HG03175 (cell line): ENCODE data around the gene ENPP6.
"Not testable (repeated sequence)": the region's sequence is repeated elsewhere in the genome, so short reads cannot be mapped to it uniquely, and the experiment has no call there.

Experiments
- ATAC-seq: cut with Tn5 transposase; IDR thresholded peaks from one replicate; pipeline ENCODE4 v1.9.1; 2021; ENCODE audit warnings: mild to moderate bottlenecking, moderate library complexity; ENCODE audit not compliant: unreplicated experiment

Gene ENPP6

DNA sequence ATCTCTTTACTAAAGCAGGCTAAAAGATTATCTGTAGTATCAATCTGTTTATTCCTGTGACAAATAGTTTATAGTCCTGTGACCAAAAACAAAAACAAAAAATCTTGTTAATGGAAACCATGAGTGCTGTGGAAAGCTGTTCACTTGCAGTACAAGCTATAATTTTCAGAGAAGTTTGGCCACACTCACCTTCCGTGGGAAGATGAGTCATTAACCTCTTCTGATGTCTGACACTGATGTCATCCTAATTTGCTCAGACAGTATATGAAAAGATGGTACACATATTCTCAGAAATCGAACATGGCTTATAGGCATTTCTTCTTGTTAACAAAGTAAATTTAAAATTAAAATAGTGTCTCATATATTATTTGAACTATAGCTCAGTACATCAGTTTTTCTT is 19.9 kb upstream of the ENPP6 start:
- ATAC-seq = no peak

DNA sequence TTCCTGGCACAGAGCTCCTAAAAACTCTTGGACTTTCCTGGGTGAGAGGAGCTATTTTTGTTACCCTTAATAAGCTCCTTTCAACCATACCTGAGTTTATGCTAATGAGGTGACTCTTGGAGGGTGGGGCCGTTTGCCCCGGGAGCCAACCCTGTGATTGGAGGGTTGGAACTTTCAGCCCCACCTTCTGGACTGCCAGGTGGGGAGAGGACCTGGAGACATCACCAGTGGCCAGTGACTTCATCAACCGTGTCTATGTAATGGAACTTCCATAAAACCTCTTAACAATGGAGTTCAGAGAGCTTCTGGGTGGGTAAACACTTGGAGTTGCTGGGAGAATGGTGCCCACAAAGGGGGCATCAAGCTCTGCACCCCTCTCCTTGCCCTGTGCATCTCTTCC is 17.9 kb upstream of the ENPP6 start:
- no peak for ATAC-seq

DNA sequence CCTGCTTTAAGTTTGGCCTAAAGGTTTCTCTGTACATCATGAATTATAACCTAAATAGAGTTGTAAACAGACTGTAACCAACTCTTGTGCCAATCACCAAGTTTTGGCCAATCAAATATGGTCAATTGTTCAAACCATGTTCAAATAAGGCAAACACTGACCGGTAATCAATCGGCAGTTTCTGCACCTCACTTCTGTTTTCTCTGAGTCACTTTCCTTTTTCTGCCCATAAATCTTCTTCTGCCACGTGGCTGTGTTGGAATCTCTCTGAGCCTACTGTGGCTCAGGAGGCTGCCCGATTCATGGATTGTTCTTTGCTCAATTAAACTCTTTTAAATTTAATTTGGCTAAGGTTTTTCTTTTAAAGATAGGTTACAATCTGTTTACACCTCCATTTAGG is 16.5 kb upstream of the ENPP6 start:
- no peak for ATAC-seq

DNA sequence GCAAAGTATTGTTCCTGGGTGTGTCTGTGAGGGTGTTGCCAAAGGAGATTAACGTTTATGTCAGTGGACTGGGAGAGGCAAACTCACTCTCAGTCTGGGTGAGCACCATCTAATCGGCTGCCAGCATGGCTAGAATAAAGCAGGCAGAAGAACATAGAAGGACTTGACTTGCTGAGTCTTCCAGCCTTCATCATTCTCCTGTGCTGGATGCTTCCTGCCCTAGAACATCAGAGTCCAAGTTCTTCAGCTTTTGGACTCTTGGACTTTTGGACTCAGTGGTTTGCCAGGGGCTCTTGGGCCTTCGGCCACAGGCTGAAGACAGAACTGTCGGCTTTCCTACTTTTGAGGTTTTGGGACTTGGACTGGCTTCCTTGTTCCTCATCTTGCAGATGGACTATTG is 15.3 kb upstream of the ENPP6 start:
- ATAC-seq = no peak

DNA sequence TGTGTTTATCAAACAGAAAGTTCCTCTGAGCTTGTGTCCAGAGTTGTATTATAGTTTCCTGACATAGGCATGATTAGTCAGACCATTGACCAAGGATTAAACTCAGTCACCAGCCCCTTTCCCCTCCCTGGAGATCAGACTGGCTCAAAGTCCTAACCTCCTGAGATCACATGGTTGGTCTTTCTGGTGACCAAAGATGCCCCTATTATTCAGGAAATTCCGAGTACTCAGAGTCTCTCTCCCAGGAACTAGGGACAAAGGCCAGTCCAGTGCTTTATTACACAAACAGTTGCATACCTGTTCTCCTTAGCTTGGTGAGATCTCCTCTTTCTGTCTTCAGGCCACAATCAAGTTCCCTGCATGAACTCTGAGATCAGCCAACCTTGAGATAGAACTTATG is 14.5 kb upstream of the ENPP6 start:
- no peak for ATAC-seq

DNA sequence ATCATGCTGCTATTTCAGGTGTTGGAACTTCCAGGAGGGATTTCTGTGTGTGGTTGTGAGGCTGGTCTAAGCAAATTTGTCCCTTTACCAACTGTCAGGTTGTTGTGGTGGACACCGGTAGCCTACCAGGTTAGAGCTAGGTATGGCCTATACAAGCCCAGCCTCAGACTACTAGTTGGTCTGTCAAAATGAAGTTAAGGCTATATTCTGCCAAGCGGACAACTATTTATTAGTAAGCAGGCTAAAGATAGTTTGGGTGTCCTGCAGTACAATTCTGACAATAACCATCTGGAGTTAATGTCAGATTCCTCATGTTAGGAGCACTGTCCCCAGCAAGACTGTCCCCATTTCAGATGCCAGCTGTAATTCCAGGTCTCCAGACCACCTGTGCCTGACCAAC is 13.9 kb upstream of the ENPP6 start:
- no peak for ATAC-seq

DNA sequence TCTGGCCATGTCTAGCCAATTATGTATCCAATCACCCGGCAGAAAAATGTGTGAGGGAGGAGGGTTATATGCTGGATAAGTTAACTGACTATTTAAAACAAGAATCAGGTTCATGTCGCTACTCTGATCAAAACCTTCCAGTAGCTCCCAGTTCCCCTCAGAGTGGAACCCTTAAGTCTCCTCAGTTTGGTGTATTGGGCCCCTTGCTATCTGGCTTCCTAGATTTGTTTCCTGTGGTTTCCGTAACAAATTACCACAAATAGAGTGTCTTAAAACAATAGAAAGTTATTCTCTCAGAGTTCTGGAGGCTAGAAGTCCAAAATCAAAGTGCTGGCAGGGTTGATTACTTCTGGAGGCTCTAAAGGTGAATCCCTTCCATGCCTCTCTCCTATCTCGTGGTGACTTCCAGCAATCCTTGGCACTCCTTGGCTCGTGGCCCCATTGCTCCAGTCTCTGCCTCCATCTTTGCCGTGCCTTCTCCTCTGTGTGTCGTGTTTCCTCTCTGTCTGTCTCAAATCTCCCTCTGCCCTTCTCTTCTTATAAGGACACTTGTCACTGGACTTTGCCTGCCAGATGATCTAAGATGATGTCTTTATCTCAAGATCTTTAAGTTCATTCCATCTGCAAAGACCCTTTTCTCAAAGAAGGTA is 10.5 kb upstream of the ENPP6 start:
- ATAC-seq = no peak

DNA sequence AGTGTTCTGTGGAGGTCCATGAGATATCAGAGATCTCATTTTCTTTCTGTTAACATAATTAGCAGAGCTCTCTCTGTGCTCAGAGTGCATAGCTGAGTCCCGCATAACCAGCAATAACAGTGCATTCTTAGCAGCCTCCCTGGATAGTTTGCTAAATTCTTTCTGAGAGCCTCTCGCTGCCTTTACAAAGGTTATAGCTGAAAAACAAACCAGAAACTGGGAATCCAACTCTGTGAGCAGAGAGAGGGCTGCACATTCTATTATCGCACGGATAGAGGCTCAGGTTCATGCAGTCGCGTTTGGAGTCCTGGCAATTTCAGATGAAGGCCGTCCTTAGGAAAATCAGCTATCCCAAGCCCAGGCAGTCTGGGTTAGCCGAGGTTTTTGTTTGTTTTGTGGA is 1.2 kb downstream of the ENPP6 start:
- no peak for ATAC-seq

DNA sequence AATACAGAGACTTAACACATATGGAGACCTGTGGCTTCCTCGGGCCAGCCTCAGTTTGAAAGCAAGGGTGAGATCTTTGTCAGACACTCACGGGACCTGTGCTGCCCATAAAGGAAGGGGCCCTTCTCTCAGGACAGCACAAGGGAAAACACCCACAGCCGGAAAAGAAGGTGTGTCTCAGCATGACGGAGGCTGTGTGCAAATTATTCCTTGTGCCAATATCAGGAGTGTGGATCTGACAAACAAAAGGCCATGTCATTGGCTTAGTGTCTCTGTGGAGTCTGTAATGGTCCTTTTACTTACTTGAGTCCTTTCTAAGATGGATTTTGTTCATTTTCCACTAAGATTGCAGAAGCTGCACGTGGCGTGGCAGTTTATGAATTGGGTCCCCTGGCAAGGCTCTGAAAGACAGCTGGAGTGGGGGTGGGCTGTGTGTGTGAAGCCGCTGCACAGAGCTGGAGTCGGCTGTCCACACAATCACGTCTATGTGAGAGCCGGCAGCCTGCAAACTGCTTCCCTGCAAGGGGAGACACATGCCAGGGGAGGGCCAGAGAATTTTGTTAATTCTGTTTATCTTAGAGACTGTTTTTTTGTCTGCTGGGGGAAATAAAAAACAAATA is 1.9 kb downstream of the ENPP6 start:
- no peak for ATAC-seq

DNA sequence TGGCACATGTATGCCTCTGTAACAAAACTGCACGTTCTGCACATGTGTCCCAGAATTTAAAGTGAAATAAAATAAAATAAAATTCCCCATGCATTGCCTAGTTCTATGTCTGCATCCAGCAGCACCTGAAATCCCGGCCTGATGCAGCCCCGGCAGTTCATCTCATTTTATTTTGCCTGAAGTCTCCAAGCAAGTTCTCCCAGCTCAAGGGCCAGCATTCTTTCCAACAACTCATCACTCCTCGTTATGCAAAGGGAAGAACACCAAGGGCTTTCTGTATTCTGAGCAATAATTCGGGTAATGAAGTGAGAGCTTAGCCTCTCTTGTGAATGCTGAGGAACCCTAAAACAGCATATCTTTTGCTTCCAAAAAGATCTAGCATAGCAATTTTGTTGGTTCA is 2.7 kb downstream of the ENPP6 start:
- ATAC-seq = no peak

DNA sequence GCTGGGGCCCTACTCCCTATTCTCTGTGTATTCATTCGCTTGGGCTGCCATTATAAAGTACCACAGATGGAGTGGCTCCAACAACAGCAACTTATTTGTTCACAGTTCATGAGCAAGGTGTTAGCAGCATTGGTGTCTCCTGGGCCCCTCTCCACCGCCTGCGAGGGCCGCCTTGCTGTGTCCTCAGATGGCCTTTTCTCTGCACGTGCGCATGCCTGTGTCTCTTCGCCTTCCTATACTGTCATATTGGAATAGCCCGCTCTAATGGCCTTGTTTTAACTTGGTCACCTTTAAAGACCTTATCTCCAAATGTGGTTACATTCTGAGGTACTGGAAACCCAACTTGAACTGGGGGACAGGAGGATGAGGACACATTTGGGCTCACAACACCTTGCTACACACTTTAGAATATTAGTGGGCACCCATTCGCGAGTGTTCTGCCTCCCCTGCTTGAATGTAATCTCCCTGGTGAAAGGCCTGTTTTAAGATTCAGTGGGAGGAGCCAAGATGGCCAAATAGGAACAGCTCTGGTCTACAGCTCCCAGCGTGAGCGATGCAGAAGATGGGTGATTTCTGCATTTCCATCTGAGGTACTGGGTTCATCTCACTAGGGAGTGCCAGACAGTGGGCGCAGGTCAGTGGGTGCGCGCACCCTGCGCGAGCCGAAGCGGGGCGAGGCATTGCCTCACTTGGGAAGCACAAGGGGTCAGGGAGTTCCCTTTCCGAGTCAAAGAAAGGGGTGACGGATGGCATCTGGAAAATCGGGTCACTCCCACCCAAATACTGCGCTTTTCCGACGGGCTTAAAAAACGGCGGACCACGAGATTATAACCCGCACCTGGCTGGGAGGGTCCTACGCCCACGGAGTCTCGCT is 9.7 kb downstream of the ENPP6 start:
- ATAC-seq = not testable (repeated sequence)

DNA sequence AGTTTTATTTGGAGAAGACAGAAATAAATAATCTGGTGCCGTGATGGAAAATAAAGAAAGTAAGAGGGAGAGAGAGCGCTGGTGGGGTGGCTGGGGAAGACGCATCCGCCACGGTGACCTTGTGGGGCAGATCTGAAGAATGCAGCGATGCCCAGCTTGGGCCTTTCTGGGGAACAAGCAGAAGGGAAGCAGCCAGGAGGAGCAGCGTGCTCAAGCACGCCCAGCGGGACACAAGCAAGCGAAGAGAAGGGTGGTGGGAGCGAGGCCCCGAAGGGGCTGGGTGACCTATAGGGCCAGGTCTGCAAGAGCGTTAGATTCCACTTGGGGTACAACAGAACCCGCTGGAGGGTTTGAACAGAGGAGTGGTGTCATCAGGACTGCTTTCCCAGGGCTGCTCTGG is 12.4 kb downstream of the ENPP6 start:
- no peak for ATAC-seq

DNA sequence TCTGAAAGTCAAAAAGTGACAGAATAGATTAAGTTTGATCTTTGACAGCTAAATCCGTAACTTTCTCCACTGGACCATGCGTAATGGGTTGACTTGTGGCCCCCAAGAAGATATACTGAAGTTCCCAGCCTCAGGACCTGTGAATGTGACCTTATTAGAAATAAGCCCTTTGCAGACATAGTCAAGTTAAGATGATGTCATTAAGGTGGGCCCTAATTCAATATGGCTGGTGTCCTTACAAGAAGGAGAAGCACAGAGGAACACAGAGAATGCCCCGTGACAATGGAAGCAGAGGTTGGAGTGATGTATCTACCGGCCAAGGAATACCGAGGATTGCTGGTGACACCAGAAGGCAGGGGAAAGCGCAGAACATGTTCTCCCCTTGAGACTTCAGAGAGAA is 14.4 kb downstream of the ENPP6 start:
- no peak for ATAC-seq

DNA sequence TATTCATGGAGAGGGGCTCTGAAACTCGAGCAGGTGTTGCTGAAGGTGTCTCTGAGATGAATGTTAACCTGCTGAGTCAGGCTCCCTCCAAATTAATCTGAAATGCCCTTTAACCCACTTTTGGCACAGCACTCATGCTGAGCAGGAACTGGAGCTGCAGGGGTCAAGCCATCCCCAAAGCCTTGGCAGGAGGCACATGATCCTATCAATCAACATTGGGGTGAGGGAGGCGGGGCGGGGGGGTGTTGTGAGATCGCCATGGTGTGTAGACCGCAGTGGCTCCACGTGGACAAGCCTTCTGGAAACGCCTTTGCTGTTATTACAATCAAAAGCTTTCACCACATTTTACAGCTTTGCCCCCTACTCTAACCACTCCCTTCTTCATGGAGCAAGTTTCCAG is 16.5 kb downstream of the ENPP6 start:
- ATAC-seq = no peak

DNA sequence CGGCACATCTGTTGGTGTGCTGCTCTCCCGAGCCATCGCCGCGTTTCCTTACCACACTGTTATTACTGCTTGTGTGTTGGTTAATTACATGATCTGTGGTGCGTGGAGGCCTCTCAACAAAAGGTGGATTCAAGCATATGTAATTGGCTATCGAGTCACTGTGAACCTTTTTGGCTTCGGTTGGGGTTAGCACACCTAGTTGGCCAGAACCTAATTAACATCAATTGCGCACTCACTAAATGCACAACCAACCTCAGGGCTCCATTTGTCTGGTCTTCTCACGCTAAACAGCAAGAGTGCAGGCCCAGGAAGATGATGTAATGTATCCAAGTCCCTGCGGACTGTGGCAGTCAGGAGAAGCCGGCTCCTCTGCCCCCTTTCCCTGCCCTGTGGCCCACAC is 17.4 kb downstream of the ENPP6 start:
- ATAC-seq = no peak

DNA sequence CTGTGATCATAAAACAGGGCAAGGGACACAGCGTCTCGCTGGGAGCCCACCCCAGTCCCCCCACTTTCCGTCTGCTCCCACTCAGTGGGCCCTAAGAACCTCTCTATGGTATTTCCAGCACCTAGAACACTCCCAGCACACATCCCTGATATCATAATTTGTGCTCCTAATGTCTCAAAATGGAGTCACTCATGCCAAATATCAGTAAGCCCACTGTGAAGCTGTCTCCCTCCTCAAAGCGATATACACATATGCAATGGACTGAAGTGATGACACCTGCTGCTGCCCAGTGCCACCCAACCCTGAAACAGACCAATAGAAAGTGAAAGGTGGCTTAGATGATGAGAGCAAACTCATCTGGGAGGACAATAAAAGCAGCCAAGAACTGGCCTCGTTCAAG is 17.9 kb downstream of the ENPP6 start:
- ATAC-seq = no peak

DNA sequence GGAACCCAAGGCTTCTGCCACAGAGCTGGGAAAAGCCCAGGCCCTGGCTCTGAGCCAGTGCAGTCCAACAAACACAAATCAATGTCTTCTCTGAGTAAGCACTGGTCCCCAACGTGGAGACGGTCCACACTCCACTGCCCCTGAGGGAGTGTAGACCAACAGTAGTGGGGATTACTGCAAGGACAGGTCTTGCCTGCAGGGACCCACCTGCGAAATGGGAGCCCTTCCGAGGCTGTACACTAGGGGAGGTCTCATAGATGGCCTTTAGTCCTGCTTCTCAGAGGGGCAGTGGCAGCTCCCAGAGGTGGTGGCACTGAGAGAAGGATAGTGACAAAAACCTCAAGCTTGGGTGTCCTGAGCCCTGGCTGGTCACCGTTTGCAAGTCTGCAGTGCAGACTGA is 19.5 kb downstream of the ENPP6 start:
- no peak for ATAC-seq

DNA sequence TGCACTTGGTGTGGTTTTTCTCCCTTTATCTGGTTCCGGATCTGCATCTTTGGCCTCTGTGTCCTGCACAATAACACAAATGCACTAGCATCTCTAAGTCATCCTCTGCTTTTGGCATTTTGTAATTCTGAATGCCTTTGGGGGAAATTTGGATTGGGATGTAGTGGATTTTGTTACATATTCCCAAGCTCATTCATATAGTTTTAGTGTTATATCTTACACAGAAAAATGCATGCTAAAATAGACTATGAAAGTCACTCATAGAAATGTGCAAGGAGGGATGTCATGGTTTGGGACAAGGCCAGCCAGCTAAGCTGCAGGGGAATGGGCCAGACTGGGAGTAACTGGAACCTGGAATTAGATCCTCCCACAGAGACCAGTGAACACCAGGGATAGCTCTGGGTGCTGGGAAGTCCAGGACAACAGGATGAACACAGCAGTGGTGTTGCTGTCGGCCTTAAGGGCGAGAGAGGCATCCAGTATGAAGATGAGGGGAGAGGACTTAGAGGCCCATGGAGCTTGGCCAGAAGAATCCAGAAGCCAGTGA is 20.1 kb downstream of the ENPP6 start:
- no peak for ATAC-seq

DNA sequence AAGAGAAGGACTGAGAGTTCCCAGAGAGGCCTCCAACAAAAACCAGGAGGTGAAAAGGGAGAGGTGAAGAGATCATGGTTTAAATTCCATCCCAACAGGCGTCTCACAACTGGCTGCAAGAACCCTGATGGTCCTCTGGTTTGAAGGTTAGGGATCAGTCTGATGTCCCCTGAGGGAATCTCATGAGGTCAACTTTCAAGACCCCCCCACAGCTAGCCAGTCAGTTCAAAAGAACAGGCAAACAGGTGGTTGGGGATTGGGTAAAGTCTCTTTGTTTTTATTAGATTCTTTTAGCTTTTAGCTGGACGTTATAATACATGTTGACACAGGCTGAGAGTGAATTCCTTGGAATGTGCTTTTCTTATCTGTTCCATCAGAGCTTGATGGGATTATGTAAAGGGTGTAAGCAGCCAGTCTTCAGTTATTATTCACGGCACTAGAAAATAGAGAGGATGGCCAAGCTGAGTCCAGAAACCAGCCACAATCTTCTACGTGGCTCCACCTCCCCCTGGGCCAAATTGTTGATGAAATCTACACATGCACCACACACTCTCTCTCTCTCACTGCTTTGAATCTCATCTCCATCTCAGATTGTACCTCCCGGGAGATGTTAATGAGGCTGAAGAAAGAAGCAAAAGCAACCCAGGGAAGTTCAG is 20.8 kb downstream of the ENPP6 start:
- no peak for ATAC-seq

DNA sequence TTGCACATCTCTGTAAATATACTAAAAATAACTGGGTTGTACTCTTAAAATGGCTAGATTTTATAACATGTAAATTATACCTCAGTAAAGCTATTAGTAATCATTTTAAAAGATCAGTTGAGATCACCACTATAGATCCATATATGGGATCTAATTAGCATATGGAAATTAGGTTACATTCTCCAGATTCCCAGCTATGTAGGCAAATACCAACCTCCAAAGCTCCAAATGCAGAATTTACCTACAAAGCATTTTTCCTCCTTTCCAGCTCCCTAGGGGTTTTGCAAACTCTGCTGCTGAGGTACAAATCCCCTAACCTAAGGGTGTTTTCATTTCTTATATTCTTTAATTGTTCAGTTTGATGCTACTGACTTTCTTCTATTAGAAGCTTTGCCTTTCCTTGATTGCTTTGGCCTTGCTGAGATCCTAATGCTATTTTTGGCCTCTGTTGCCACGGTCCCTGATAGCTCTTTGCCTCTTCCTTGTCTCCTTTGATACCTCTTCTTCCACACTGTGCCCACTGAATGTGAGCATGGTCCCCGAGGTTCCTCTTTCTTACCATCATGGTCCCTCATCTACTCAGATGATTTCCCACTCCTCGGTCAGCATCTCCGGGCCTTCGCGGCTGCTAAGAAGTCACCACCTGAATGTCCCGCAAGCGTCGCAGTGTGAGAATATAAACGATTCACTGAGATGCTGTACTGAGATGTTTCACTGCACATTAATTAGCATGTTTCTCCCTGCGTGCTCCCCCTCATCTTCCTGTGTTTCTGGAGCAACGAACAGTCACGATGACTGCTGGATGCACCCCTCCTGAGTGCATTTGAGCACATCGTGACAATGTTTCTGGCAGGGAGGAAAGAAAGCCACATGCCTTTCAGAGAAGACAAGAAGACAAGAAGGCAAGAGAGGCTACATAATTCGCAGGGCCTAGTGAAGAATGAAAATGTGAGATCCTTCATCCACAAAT is 23.8 kb downstream of the ENPP6 start:
- ATAC-seq = no peak
